ENCODE results near the gene AKR1C4. TPM values are rescaled to one million over a fixed set of nuclear protein-coding genes. Genes with fewer than 3 reads are reported as not detected.
"Not testable (repeated sequence)": the region's sequence is repeated elsewhere in the genome, so short reads cannot be mapped to it uniquely, and the experiment has no call there.

AKR1C4 gene
- not detected for polyA plus RNA-seq (ENCODE audit: insufficient read length in 3 of 3)

- no peak for DNase-seq (ENCODE audit: low read depth in 3 of 3, low spot score in 2 of 3)
Measured at GRCh38 chr10:5196702-5197113, at the start of gene AKR1C4. AKR1C4 (plus strand) TSS chr10:5196837; CDS start chr10:5196868, 31 bp downstream.

DNA sequence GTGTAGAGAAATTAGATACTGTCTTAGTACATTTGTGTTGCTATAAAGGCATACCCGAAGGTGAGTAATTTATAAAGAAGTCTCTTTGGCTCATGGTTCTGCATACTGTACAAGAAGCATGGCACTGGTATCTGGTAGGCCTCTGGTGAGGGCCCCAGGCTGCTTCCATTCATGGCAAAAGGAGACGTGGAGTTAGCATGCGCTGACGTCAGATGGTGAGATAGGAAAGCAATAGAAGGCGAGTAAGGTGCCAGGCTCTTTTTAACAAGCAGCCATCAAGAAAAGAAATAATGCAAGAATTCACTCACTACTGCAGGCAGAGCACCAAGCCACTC is 49.8 kb upstream of the AKR1C4 start:
- DNase-seq (ENCODE audit: low read depth in 3 of 3, low spot score in 2 of 3), result no peak

DNA sequence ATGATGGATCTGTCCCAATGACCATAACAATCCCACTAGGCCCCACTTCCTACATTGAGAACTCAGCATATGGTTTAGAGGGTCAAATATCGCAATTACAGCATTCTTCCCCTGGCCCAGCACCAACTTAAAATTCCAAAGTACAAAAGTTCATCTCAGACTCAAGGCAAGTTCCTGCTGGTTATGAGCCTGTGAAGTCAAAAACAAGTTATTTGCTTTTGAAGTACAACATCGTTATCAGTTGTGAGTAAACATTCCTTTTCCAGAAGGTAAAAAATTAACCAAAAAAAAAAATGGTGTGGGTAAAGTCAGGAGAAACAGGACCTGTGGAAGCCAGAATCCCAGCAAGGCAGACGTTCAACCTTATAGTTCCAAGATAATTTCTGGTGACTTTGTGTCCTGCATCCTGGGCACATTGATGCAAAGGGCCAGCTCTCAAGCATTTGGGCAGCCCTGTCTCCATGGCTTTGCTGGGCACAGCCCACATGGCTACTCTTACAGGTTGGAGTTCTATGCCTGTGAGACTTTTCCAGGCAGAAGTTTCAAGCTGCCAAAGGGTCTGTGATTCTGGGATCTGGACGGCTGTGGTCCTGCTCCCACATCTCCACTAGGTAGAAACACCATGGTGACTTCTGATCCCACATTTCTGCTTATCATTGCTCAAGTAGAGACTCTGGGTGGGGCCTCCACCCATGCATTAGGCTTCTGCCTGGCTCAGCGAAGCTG is 49.2 kb upstream of the AKR1C4 start:
- no peak for DNase-seq (ENCODE audit: low read depth in 3 of 3, low spot score in 2 of 3)

GRCh38 chr10:5147981-5148677 is 48.5 kb upstream of the AKR1C4 start:
- no peak for DNase-seq (ENCODE audit: low read depth in 3 of 3, low spot score in 2 of 3)

- no peak for DNase-seq (ENCODE audit: low read depth in 3 of 3, low spot score in 2 of 3)
Measured at GRCh38 chr10:5148678-5149032, 48.0 kb upstream of the AKR1C4 start.

DNA sequence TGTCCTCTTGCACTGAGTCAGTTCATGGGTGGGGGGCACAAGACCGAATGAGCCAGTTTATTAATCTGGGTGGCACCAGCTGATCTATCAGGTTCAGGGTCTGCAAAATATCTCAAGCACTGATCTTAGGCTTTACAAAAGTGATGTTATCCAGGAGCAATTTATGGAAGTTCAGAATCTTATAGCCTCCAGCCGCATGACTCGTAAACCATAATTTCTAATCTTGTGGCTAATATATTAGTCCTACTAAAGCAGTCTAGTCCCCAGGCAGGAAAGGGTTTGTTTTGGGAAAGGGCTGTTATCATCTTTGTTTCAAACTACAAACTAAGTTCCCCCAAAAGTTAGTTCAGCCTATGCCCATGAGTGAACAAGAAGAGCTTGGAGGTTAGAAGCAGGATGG is 45.6 kb upstream of the AKR1C4 start:
- no peak for DNase-seq (ENCODE audit: low read depth in 3 of 3, low spot score in 2 of 3)

DNA sequence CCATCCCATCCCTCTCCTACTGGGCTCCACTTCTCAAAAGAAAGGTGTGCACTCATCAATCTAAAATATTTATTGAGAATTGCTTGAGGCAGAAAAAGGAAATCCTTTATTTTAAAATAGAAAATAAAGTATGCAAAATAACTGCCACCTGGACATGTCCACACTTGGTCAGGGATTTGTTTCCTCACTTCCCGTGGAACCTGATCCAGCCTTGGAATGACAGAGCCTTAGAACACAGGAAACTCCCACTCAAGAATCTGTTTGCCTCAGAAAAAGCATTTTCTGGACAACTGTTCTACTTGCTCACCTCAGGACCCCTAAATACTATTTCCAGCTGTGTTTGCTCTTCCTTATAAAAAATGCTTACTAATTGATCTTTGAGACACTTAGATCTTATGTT is 40.7 kb upstream of the AKR1C4 start:
- no peak for DNase-seq (ENCODE audit: low read depth in 3 of 3, low spot score in 2 of 3)

DNA sequence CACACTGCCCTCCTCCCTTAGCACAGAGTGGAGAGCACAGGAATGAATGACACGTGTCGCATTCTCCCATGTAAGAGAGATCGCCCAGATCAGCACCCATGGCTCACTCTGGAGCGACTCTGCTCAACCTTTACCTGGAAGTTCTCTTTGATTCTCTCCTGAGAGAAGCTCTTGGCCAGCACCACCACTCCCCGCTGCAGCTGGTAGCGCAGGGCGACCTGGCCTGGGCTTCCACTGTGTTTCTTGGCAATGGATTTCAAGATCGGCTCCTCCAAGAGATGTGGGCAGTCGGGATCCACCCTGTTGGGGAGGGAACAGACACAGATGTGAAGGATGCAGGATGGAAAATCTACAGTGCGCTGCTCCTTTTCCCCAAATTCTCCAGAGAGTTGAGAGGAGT is 39.1 kb upstream of the AKR1C4 start:
- DNase-seq (ENCODE audit: low read depth in 3 of 3, low spot score in 2 of 3), result no peak

- DNase-seq (ENCODE audit: low read depth in 3 of 3, low spot score in 2 of 3), result no peak
Measured at GRCh38 chr10:5159126-5159525, 37.5 kb upstream of the AKR1C4 start.

- DNase-seq (ENCODE audit: low read depth in 3 of 3, low spot score in 2 of 3), result no peak
Measured at GRCh38 chr10:5163487-5163886, 33.1 kb upstream of the AKR1C4 start.

- no peak for DNase-seq (ENCODE audit: low read depth in 3 of 3, low spot score in 2 of 3)
Measured at GRCh38 chr10:5165738-5166137, 30.9 kb upstream of the AKR1C4 start.

DNA sequence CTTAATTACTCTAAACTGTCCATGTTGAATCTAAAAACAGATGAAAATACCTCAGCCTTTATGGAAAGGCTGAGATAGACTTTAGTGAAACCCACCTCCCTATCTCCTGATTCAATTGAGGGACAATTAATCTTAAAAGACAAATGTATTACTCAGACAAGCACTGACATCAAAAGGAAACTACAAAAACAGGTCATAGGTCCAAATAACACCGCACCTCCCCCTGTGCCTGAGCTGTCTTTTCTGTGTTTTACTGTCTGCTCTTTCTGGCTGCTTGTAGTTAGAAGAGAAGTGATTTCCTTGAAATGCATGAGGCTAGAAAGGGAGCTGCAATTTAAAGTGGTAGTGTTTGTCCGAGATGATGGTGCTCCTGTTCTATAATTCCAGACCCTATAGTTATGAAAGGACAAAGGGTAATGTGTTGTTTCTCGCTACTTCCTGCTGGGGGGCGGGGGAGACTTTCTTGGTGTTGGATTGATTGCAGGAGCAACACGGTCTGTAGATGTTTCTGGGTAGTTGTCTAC is 27.7 kb upstream of the AKR1C4 start:
- DNase-seq (ENCODE audit: low read depth in 3 of 3, low spot score in 2 of 3), result no peak

- not testable (repeated sequence) for DNase-seq (ENCODE audit: low read depth in 3 of 3, low spot score in 2 of 3)
Measured at GRCh38 chr10:5175581-5175980, 21.1 kb upstream of the AKR1C4 start.

GRCh38 chr10:5180503-5180902 is 16.1 kb upstream of the AKR1C4 start:
- DNase-seq (ENCODE audit: low read depth in 3 of 3, low spot score in 2 of 3), result not testable (repeated sequence)

DNA sequence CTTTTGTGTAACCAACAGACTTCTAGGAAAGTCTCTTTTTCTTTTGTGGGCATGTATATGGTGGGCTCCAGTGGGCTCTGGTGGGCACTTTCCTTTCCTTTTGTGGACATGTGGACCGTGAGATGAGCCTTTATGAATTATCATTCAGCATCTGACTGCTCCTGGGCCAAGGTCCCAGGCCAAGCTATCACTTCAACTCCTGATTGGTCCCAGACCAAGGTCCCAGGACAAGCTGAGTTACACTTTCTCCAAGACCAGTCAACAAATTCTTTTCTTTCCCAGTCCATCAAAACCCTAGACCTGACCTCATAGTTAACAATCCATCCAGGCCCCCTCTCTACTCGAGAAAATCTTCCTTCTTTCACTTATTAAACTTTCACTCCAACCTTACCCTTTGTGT is 12.7 kb upstream of the AKR1C4 start:
- DNase-seq (ENCODE audit: low read depth in 3 of 3, low spot score in 2 of 3), result no peak

DNA sequence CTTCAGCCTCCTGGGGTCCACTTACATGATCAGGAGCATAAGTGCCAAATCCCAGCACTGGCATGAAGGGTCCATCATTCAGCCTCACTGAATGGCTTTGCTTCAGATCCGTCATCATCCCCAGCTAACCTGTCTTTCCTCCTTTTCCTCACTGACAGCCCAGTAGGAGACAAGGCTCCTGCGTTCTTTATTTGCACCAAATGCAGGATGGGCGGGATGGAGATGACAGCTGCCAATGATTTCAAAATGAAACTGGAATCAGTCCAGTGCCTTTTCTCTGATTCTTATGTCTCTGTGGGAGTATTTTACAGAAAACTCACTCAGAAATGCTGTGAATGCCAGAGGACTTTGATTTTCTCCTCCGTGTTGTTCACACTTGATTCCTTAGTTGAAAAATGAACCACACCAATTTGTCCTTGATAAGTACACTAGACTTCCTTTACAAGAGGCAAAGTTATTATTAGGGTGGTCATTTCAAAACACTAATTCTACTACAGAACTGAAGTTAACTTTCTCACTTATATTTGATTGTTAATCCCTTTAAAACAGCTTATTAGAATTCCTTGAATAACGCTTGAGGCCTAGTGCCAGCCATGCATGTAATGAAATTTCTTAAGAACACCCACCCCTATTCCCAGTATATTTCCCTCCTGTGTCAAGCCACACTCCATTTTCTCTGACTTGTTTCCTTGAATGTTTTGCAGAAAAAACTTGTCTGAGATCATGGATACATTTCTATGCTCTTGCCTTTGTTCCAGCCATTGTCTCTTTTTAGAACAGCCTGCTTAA is 11.5 kb upstream of the AKR1C4 start, which contains the start of gene AKR1C8:
Gene AKR1C8 (minus strand): TSS at position 164 of the 789 bp plus-strand sequence. CDS start 46 bp downstream, at position 118.
- peak in 1 of 3 donors; percentile 6 for DNase-seq (ENCODE audit: low read depth in 3 of 3, low spot score in 2 of 3)

DNA sequence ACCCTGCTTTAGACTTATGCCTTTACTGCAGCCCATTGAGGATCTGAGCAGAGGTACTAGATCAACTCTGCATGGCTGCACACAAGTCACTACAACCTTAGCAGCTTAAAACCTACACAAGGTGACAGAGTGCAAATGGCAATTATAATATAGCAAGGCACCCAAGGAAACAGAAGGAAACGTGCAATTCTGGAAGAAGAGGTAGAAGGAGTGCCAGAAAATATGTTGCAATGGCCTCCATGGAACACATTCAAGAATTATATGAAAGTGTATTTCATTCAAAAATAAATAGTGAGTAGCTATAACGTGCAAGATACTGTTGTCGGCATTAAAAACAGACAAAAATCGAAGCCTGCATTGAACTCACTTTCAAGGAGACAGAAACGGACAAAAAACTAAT is 8.8 kb upstream of the AKR1C4 start:
- no peak for DNase-seq (ENCODE audit: low read depth in 3 of 3, low spot score in 2 of 3)

GRCh38 chr10:5188358-5188757 is 8.3 kb upstream of the AKR1C4 start:
- no peak for DNase-seq (ENCODE audit: low read depth in 3 of 3, low spot score in 2 of 3)

DNA sequence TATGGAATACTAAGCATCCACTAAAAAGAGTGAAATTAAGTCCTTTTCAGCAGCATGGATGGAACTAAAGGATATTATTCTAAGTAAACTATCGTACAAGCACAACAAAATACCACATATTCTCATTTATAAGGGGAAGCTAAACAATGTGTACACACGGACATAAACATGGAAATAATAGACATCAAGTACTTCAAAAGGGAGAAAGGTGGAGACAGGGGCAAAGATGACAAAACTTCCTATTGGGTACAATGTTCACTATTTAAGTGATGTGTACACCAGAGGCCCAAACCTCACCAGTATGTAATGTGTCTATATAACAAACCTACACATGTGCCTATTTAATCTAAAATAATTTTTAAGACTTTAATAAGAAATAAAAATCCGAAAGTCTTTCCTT is 2.2 kb upstream of the AKR1C4 start:
- no peak for DNase-seq (ENCODE audit: low read depth in 3 of 3, low spot score in 2 of 3)

DNA sequence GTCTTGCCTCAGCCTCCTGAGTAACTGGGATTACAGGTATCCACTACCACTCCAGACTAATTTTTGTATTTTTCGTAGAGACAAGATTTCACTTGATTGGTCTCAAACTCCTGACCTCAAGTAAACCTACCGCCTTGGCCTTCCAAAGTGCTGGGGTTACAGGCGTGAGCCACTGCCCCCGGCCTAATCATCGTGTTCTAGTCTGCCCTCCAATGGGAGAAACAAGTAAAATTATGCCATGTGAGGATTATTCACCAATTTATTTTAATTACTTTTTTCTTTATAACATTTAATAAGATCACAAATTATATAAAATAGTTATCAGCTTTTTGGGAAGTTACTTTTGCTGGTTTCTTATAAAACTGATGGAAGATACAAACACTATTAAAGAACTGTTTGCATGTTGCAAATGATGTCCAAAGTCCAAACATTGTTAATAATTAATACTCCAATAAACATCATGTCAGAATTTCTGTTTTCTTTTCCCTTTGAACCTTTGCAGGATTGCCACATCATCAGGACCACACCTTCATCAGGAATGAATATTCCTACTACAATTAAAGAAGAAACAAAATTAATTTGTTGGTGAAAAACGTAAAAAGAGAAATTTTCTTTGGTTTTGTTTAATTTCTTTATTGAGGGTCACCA is 786 bp upstream of the AKR1C4 start:
- no peak for DNase-seq (ENCODE audit: low read depth in 3 of 3, low spot score in 2 of 3)

DNA sequence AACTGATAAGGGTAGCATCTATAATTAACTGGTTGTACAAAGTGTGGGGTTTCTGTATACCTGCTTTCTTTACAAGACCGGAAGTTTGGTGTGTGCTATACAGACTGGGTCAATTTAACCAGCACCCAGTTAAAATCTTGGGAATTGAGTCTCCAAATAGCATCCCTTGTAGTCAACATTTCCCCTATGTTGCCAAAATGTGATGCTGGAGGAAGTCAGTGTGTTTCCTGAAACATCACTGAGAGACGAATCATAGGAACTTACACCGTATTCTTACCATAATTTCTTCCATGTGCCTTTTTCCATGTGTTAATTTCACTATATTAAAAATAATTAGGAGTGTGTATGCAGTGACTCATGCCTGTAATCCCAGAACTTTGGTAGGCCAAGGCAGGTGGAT is 1.7 kb downstream of the AKR1C4 start:
- no peak for DNase-seq (ENCODE audit: low read depth in 3 of 3, low spot score in 2 of 3)
